NCI-H2107 treated with DMSO at 0.1 percent for 48 hours (cell line): Measurements from ENCODE around the gene BAIAP2.
"Not testable (repeated sequence)": the region's sequence is repeated elsewhere in the genome, so short reads cannot be mapped to it uniquely, and the experiment has no call there.

Experiments
- DNase-seq: peaks from one replicate; lab custom pipeline; 2025; ENCODE audit not compliant: unreplicated experiment; lab: John Stamatoyannopoulos, UW

The BAIAP2 gene

DNA sequence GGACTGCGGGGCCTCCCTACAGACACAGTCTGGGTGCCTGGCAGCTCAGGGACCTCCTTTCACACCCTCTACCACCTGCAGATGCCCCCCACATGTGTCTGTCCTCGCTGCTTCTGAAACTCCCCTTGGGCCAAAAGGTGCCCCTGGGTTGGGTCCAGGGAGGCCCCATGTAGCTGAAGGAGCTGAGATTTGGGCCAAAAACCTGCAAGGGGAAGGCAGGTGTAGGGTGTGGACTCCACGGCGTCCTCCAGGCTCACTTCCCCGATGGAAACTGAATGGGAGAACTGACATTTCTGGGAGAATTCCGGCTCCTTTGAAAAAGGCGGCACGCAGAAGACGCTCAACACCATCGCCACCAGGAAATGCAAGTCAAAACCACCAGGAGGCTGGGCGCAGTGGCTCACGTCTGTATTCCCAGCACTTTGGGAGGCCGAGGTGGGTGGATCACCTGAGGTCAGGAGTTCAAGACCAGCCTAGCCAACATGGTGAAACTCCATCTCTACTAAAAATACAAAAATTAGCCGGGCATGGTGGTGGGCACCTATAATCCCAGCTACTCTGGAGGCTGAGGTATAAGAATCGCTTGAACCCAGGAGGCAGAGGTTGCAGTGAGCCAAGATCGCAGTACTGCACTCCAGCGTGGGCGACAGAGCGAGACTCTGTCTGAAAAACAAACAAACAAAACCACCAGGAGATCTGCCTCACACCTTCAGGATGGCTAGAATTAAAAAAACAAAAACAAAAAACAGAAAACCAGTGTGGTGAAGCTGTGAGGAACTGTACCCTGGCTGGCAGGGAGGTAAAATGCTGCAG lies 13.2 kb upstream of the BAIAP2 start:
- DNase-seq, result no peak

DNA sequence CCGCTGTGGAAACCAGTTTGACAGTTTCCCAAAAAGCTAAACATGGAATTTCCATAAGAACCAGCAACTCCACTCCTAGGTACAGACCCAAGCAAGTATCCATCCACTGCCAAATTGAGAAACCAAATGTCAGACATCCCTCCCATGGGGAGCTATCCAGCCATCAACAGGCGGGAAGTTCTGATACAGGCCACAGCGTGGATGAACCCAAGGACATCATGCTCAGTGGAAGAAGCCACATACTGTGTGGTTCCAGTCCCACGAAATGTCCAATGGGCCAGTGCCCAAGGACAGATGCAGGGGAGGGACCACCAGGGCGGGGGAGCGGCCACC lies 12.6 kb upstream of the BAIAP2 start:
- DNase-seq, result no peak

DNA sequence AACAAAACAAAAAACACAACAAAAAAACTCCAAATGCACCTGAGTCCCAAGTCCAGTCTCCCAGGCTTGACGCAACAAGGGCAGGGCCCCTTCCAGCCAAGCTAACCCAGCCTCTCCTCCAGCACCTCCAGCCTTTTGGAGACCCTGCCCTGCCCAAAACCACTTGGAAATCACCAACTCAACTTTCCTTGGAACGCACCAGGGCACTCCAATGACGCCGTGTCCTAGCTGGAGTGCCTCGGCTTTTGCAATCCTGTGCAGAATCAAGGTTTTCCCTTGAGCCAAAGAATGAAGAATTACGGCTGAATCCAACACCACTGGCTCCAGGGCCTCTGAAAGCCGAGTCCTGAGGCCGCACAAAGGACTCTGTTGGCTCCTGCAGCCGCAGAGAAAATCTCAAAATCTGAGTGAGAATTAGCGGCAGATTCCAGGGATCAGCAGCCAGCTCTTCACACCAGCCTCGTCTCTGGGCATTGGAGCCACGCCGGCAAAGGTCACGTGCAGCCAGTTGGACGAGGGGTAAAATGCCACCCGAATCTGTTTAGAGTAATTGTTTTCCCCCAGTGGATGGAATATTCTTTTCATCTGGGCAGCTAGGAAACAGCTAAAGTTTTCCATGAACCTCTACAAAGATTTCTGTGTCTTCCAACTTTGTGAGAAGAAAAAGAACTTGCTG lies 9.7 kb upstream of the BAIAP2 start:
- no peak for DNase-seq

DNA sequence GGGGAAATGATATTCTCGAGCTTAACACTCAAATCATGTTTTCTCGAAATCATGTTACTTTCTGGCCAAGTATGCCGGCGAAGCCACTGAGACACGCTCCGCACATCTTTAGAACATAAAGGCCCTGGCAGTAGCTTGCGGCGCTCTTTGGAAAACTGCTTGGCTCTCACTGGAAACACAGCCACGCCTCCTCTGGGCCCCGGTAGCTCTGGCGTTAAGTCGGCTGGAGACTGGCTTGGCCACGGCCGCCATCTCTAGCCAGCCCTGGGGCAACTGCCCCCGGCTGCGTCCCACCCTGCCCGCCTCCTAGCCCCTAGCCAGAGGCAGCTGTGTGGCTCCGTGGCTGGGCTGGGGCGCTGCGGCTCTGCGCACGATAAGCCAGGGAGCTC lies 9.2 kb upstream of the BAIAP2 start:
- DNase-seq, result no peak

DNA sequence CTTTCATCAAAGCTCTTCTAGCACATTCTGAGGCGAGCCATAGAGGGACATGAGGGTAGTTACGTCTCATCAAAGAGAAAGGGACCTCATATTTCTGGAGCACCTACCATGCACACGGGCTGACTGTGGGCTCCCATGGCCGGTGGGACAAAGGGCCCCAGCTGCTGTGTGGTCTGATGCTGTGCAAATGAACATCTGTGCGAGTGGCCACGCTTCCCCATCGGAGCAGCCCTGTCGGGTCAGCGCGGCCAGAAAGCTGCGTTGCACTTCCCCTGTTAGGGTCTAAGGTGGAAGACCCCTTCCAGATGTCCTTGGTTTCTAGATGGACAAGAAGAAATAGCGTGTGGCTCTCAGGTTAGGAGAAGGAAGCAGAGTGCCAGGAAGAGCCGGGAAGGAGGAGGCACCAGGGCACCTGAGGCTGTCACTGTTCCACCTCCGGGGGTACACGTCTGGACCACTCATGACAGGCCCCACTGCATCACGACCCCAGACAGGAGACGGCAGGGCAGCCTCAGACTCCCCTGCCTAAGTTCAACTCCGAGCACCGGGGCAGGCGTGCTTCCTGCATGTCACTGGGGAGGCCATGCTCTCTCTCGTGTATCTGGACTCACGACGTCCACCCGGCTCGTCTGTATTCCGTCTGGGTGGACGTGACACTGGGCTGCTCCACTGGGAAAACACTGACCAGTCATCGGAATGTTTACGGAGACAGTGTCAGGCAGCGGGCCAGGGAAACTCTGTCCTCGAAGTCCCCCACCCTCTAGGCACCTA lies 8.5 kb upstream of the BAIAP2 start:
- no peak for DNase-seq

DNA sequence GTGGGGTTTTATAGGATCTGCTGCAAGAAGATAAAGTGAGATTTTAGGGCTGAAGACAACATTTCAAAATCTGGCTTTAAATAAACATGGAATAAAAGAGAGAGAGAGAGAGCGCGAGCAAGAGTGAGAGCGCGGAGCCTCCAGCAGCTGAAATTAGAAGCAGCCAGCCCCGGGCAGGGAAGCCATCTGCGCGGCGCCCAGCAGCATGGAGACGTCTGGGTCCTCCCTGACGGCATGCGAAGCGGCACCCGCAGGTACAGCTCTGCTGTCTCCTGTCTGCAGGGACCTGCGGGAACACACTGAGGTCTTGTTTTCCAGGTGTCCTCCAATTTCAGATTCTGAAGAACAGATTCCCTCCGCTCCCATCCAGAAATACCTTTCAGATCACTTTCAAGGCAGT lies 7.9 kb upstream of the BAIAP2 start:
- DNase-seq, result no peak

DNA sequence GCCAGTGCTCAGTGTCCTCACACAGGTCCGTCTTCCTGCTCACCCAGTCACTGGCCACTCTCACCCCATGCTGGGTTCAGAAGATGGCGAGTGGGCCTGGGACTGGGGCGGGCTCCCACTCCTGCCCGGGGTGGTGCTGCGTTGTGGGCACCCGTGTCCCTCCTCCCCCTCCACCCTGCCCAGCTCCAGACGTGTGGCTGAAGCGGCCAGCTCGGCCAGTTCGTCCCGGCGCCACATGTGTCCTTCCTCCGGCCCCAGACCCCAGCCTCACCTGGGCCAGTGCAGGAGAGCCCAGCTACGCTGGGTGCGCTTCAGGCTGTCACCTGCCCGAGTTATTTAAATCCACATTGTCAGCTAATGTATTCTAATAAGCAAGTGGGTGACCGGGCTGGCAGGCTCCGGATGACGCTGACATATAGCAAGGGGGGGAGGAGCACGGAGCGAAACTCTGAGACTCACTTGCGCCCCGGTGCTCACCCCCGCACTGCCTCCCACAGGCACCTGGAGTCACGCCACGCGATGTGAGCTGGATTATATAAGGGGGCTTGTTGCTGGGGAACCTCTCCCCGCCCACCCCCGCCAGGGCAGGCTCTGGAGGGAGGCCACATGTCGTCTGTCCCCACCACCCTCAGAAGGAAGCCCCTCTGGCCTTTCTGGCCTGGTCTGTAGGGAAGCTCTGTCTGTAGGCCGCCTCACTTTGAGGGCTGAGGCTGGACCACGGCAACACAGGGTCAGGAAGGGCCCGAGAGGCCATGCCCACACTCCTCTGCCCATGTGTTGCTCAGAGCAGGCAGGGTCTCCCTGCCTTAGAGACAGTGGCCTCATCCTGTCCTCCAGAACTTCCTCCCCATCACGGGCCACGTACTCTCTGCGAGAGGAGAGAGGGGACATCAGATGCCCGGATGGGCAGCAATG lies 7.1 kb upstream of the BAIAP2 start:
- DNase-seq, result no peak

DNA sequence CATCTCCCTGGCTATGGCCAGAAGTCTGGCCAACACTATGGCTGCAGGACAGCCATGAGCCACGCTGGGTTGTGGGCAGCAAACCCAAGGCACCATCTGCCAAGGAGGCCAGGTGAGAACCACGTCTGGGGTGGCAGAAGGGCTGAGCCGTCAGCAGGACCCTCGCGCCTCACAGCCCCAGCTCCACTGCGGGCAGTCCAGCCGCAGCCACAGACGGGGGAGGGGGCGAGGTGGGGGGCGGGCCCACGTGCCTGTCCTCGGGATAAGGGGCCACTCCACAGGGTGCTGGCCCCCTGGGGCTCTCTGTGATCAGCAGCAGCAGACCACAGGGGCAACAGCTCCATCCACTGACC lies 6.5 kb upstream of the BAIAP2 start:
- DNase-seq, result no peak

DNA sequence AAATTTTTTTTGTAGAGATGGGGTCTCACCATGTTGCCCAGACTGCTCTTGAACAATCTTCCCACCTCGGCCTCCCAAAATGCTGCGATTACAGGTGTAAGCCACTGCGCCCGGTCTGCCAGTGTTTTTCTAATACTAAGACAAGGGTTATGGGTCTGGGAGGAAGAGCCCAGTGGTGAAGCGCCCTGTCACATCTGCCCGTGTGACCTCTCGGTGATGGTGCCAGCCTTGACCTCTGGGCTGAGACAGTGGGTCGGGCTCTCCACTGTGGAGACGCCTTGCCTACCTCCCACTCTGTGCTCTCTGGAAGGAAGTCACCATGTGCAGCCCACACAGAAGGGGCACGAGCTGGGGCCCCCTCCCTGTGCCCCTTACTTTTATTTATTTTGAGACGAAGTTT lies 5.1 kb upstream of the BAIAP2 start:
- DNase-seq, result no peak

DNA sequence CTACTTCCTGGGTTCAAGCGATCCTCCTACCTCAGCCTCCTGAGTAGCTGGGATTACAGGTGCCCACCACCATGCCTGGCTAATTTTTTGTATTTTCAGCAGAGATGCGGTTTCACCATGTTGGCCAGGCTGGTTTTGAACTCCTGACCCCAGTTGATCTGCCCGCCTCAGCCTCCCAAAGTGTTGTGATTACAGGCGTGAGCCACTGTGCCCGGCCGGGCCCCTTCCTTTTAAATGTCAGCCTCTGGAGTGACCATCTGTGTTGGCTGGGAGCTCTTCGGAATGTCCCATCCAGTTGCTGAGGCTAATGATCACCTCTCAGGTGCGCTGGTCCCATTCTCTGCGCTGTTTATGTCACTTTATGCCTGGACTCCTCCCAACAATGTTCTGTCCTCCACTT lies 4.6 kb upstream of the BAIAP2 start:
- not testable (repeated sequence) for DNase-seq

DNA sequence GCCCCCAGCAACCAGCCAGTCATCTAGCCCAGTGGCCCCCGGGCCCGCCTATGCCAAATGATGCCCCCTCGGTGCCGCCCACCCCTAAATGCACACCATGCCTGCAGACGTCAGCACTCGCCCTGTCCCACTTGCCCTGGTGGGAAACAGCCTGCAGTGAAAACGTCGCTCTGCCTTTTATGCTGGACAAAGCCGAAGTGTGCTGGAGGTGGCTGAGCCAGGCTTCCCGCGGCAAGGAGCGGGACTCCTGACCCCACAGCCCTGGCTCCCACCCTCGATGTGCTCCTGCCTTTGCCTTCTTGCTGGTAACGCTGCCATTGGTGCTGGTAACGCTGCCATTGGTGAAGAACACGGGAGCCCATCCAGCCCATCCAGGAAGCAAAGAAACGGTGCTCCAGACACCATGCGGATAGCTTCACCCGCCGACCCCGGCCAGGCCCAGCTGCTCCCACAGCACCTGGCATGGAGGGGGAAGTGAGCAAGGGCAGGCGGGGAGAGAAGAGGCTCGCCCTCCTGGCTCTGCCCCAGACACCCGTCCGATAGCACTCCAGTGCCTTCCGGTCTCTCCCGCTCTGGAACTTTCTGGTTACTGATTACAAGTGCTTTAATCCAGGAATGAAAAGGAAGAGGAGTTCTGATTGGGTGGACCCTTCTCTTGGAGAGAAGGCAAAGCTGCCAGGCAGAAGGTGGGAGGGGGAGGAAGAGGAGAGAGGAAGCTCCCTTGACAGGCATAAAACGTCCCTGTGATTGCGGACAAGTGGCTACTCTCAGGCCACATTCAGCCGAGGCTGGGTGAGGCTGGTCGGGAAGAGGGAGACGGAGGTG lies 4.0 kb upstream of the BAIAP2 start:
- no peak for DNase-seq

DNA sequence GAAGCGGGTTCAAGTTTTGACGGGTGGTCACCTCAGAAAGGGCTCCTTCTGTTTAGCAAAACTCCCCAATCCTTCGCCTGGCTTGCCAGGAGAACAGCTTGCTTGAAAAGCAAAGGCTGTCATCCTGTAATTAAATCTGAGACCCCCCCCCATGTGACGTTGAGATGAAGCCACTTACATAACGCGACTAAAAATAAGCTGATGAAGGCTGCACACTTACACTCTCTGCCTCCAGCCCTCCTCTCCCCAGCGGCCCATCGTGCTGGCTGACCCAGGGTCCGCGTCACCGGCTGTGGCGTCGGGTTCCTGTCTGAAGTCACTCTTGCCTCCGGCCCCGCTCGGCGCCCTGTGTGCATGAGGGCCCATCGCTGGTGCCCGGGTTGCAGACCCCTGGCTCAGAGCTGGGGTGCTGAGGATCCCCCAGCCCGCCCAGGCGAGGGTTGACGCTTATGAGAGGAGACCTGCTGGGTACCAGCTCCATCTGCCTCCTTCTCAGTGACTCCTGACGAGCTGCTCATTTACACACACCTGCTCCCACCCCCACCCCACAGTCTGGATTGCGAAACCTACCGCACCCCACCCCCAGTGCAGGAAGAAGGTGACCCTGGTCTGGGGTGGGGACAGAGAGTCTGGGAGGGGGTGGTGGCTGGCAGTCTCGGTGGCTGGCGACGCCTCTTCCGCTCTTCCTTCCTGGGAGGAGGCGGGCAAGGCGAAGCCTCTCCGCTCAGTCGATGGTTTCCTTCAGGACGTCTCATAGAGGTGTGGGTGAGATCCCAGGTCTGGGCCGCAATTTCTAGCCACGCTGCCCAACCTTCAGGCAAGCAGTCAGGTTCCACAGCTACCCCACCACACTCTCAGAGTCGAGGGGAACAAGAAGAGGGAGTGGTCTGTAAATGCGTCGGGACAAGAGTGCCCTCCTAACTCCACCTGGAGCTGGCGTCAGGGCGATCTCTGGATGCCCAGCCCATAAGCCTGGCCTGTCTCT lies 3.1 kb upstream of the BAIAP2 start:
- DNase-seq, result no peak

DNA sequence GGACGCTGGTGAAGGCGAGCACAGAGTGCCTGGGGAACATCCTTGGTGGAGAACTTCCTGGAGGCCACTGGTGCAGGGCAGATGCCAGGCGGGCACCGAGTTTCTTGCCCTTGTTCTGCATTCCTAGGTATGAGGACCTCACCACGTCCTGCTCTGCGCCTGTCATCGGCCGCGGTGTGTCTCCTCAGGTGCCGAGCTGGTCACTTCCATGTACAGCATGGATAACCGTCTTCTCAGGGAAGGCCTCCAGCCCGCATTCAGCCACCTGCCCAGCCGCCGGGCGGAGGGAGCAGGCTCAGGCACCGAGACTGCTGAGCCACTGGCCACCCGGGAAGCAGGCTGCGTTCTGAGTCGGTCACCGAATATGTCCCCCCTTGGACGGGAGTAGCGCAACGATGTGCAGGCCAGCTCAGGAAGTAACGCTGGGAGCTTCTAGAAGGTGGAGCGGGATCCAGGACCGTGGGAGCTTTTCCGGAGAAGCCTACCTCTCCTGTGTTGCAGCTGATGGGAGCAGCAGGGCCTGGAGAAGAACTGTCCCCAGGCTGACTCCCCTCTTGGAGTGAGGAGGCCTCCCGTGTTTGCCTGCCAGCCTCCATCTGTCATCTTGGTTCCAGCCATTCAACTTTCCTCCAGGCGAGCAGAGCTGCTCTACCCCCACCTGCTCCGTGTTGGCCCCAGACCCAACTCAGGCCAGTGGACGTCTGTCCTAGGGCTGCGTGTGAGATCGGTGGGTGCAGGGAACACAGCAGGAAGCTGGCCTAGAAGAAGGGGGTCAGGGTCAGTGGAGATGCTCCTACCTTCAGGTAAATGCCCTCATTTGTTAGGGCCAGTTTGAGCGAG lies 2.1 kb upstream of the BAIAP2 start:
- no peak for DNase-seq

DNA sequence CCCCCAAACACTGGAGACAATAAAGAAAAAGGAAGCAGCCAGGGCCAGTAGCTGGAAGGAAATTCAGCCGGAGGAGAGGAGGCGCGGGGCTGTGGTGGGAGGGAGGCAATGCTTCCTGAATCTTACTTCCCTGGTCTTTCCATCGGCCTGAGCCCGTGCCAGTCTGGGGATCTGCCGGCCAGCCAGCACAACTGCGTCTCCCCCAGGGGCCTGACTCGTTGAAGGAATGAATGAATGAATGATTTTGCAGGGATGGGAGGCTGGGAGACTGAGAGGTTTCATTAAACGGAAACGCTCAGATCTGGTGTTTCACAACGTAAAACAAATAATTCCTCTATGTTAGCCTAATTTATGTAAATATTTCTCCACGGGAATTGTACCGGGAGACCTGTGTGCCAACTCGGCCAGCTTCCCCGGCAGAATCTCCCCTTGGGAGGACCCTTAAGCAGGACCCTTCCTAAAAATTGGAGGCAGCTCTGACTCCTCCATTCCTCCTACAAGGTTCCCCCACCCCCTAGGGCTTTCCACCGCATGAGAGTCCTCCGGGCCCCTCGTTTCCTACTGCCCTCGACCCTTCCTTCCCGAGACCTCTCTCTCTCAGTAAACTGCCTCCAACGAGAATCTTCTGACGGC lies 1.3 kb upstream of the BAIAP2 start:
- no peak for DNase-seq

DNA sequence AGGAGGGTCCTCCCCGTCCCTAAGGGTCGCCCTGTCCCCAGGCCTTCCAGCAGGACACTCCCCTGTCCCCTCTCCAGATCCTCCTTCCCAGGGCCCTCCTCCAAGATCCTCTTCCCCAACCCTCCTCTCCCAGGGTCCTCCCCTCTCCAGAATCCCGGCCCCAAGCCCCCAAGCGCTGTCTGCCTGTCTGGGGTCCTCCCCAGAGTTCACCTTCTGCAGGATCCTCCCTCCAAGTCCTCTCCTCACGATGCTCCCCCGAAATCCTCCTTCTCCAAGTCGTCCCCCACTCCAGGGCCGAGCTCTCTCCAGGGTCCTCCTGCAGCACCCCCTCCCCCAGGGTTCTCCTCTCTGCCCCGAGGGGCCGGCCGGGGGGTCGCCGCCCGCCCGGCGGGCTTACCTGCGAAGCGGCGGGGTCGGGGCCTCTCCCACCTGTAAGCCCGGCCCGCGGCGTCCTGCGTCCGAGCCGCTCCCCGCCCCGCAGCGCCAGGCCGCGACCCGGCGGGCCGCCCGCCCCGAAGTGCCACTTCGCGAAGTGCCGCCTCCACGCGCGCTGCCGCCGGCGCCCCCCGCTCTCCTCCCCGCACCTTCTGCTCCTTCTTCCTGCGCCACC lies 678 bp upstream of the BAIAP2 start:
- no peak for DNase-seq

DNA sequence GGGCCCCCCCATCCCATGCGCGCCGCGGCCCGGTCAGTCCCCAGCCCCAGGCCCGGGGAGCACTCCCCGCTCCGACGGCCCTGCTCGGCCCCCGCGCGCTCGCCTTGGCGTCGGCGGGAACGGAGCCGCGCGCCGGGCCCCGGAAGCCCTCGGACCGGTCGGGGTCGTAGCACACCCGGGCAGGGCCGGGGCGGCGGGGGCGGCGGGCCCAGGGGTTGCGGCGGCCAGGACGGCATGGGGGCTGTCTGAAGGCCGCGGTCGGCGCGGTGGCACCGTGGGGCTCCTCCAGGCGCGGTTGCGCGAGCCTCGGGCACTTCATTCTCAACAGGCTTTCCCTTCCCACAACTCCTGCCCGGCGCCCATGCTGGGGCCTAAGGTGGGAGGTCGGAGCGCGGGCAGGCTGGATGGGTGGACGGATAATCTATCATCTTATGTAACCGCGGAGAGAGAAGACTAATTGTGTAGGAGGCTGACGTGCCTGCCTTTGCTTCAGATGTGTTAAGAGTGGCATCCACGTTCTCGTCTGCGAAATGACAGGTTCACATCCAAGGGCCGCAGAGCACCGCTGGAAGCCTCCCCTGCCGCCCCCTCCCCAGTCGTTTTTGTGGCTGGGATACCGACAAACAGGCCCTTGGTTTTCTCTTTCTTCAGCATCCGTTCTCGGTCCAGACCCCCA lies 708 bp downstream of the BAIAP2 start:
- DNase-seq, result peak; percentile 33
